Omental fat pad (tissue), 4 donors: ENCODE results near the gene NRG3. TPM values are rescaled to one million over a fixed set of nuclear protein-coding genes. Genes with fewer than 3 reads are reported as not detected.

ENCODE experiments used
- ATAC-seq: fragments of 150-250 bp; one replicate; pipeline ENCODE4 v1.9.1; 2016; ENCODE audit warnings: mild to moderate bottlenecking, moderate library complexity; ENCODE audit not compliant: low FRiP score
- DNase-seq: peaks from one replicate; pipeline ENCODE4 v3.0.0-alpha.2; 2019; ENCODE audit warnings: low spot score
- total RNA-seq, 4 donors: library from RNA; depleted of rRNA; stranded (reverse); fragments of >200 nt; gene quantifications; one replicate each; pipeline ENCODE4 v1.1.0, GENCODE V29; 2016
- TF ChIP-seq, protein P1 (sequence below), 3 donors: fragments of 450-650 bp; IDR thresholded peaks; one replicate each; pipeline ENCODE4 v1.5.1; 2016 to 2017; ENCODE audit warnings: antibody characterized with exemption in 3 of 3, mild to moderate bottlenecking in 3 of 3, moderate library complexity in 2 of 3

NRG3 gene
- total RNA-seq, 4 donors from 2014 or later = 0.19 to 0.47 (median 0.38) TPM; not detected in 1

- ATAC-seq (no peak), DNase-seq (no peak)
- TF ChIP-seq, protein P1, sequence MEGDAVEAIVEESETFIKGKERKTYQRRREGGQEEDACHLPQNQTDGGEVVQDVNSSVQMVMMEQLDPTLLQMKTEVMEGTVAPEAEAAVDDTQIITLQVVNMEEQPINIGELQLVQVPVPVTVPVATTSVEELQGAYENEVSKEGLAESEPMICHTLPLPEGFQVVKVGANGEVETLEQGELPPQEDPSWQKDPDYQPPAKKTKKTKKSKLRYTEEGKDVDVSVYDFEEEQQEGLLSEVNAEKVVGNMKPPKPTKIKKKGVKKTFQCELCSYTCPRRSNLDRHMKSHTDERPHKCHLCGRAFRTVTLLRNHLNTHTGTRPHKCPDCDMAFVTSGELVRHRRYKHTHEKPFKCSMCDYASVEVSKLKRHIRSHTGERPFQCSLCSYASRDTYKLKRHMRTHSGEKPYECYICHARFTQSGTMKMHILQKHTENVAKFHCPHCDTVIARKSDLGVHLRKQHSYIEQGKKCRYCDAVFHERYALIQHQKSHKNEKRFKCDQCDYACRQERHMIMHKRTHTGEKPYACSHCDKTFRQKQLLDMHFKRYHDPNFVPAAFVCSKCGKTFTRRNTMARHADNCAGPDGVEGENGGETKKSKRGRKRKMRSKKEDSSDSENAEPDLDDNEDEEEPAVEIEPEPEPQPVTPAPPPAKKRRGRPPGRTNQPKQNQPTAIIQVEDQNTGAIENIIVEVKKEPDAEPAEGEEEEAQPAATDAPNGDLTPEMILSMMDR (IDR thresholded peaks at IDR 0.05) = no peak
Observed at GRCh38 chr10:82068501-82068900, 193.5 kb downstream of the NRG3 start.

- DNase-seq (no peak), ATAC-seq (no peak)
- TF ChIP-seq, protein P1 (IDR thresholded peaks at IDR 0.05) = no peak
Observed at GRCh38 chr10:82071231-82071630, 196.2 kb downstream of the NRG3 start.

- TF ChIP-seq, protein P1 (IDR thresholded peaks at IDR 0.05) = no peak
- DNase-seq = no peak
- ATAC-seq = no peak
Observed at GRCh38 chr10:82072124-82072523, 197.1 kb downstream of the NRG3 start.

DNA sequence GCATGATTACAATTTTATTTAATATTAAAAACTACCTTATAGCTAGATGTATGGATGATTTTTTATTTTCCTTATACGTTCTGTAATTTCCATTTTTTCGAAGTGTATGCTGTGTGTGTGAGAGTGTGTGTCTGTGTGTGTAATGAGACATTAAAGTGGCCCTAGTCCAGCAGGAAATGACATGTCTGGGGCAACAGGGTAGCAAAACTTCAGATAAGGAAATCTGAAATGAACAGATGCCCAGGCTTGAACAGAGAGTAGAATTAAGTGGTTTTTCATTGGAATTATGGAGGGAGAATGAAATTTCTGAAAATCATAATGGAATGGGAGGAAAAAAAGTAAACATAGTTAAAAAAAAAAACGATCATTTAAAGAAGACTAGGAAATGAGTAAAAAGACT, 200.6 kb downstream of the NRG3 start:
- no peak for ATAC-seq
- DNase-seq = no peak
- TF ChIP-seq, protein P1 (IDR thresholded peaks at IDR 0.05) = no peak

DNA sequence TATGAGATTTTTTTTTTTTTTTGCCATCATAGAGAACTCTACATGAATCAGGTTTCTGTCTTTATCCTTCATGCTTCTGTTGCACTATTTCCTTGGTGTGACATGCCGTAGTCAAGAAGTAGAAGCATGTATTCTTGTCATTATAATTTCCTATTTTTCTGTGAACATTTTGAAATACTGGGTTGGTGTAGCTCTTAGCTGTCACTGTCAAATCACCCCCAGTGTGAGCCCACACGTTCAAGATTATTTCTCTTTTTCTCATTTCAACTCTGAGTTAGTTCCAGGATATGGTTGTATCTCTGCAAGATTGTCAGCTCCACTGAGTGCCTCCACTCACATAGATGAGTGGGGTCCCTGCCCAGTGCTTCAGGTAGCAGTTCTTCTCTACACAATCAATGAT, 209.5 kb downstream of the NRG3 start:
- TF ChIP-seq, protein P1 (IDR thresholded peaks at IDR 0.05) = no peak
- ATAC-seq = no peak
- no peak for DNase-seq

DNA sequence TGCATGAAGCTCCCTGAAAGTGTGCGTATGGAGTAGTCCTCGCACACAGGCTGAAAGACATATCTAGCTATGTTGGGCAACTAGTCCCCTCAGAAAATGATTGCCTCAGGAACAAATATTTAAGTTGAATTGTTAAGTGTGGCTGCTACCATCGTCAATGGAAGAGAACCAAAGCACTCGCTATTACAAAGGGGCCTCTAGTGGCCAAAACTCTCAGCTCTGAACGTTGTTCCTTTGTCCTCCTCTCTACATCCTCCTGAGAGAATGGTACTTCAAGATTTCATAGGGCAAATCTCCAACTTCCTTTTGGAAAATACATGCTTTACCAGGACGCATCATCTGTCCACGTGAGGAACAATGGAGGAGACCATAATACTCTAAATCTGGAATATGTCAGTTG, 209.9 kb downstream of the NRG3 start:
- DNase-seq = no peak
- TF ChIP-seq, protein P1 (IDR thresholded peaks at IDR 0.05) = no peak
- no peak for ATAC-seq

DNA sequence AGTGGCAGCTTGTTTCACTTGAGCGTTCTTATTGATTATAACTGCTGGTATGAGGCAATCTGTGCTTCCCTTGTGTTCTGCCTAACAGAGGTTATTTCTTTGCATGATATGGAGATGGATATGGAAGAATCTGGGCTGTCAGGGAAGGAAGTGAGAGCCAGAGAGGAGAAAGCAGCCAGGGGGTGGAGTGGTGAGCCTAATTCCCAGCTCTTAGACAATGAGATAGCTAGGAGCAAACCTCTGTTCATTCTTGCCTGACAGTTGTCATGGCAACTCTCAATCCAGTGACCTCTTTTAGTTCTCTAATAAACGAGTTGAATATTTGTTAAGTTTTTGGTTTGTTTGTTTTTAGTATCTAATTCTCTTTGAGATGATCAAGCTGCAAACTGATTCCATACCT, 214.3 kb downstream of the NRG3 start:
- TF ChIP-seq, protein P1 (IDR thresholded peaks at IDR 0.05) = no peak
- DNase-seq (no peak), ATAC-seq (no peak)
